Measurements from ENCODE around the gene DAZAP2.

- TF ChIP-seq, protein P1, sequence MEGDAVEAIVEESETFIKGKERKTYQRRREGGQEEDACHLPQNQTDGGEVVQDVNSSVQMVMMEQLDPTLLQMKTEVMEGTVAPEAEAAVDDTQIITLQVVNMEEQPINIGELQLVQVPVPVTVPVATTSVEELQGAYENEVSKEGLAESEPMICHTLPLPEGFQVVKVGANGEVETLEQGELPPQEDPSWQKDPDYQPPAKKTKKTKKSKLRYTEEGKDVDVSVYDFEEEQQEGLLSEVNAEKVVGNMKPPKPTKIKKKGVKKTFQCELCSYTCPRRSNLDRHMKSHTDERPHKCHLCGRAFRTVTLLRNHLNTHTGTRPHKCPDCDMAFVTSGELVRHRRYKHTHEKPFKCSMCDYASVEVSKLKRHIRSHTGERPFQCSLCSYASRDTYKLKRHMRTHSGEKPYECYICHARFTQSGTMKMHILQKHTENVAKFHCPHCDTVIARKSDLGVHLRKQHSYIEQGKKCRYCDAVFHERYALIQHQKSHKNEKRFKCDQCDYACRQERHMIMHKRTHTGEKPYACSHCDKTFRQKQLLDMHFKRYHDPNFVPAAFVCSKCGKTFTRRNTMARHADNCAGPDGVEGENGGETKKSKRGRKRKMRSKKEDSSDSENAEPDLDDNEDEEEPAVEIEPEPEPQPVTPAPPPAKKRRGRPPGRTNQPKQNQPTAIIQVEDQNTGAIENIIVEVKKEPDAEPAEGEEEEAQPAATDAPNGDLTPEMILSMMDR (conservative IDR thresholded peaks at IDR 0.05; ENCODE audit: low read length), result no peak
- TF ChIP-seq EZH2phosphoT487 (IDR thresholded peaks at IDR 0.05; ENCODE audit: borderline replicate concordance), result no peak
These were observed 25.7 kb downstream of the DAZAP2 start for GRCh38 chr12:51264297-51264696.
